K562 (cell line): ENCODE data around the gene INSL4. TPM values are rescaled to one million over a fixed set of nuclear protein-coding genes. Genes with fewer than 3 reads are reported as not detected.

ENCODE experiments used
- ATAC-seq: fragments of 200-7000 bp; cut with Tn5 transposase; 3 replicates; pipeline ENCODE4 v1.9.1; 2020; ENCODE audit warnings: moderate library complexity
- BruUV-seq: library from RNA; stranded (reverse); fragments of 400-500 nt; replicated peaks from 2 replicates; lab custom pipeline; 2021; lab: Mats Ljungman, UMichigan
- CTCF ChIA-PET: fragments of 300-600 bp; formaldehyde crosslinking; extraction: SDS; loops from one replicate; lab custom pipeline; 2021; ENCODE audit warnings: low intra/inter-chr PET ratio; lab: Yijun Ruan, JAX
- POLR2A ChIA-PET: fragments of 300-600, 350-650 bp; sonication (Branson Sonifier 250); formaldehyde crosslinking; extraction: SDS; loops from one replicate; lab custom pipeline; 2021; ENCODE audit warnings: antibody characterized with exemption, inconsistent platforms; lab: Yijun Ruan, JAX
- DNase-seq, 4 experiments: peaks; one replicate each; pipeline versions ENCODE4 v3.0.0 to v3.0.0-alpha.2; 2011 to 2018; ENCODE audit warnings: low spot score in 3 of 4, mixed read lengths in 3 of 4; ENCODE audit errors: extremely low read depth in 1 of 4
- FAIRE-seq: peaks from 2 replicates; lab custom pipeline; 2011; peaks lifted over from hg19 to GRCh38; lab: Jason Lieb, UNC
- H2AFZ ChIP-seq: 2 replicates; pipeline ENCODE4 v1.6.0; 2011; ENCODE audit warnings: low read depth, low read length, control low read depth, inconsistent platforms
- H3K27ac ChIP-seq: fragments of 200-600 bp; 3 replicates; pipeline ENCODE4 v1.8.0; 2011; ENCODE audit warnings: low read depth, mild to moderate bottlenecking, control low read depth, inconsistent platforms, low read length, moderate library complexity, mixed read lengths; ENCODE audit errors: extremely low read depth
- H3K27me3 ChIP-seq, 2 experiments: fragments of 300-600 bp in 1 of 2; 2 replicates in 1 of 2; 3 replicates in 1 of 2; pipeline versions ENCODE4 v1.6.0 to v1.8.0; 2011; ENCODE audit warnings: inconsistent platforms in 2 of 2, low read length in 2 of 2, mild to moderate bottlenecking in 1 of 2, mixed read lengths in 1 of 2, moderate library complexity in 1 of 2; ENCODE audit not compliant: control insufficient read depth in 2 of 2, insufficient read depth in 2 of 2
- H3K36me3 ChIP-seq: fragments of 300-600 bp; 3 replicates; pipeline ENCODE4 v1.8.0; 2011; ENCODE audit warnings: mild to moderate bottlenecking, low read length, inconsistent platforms; ENCODE audit not compliant: control insufficient read depth, insufficient read depth
- H3K4me1 ChIP-seq, 2 experiments: fragments of 200-600 bp in 1 of 2; replicated peaks in 1 of 2; 2 replicates in 1 of 2; 3 replicates in 1 of 2; pipeline versions ENCODE4 v1.5.1 to v1.8.0; 2011; ENCODE audit warnings: inconsistent platforms in 2 of 2, low read length in 2 of 2, mild to moderate bottlenecking in 1 of 2, mixed read lengths in 1 of 2, moderate library complexity in 1 of 2; ENCODE audit not compliant: control insufficient read depth in 2 of 2, insufficient read depth in 2 of 2
- H3K4me2 ChIP-seq: 2 replicates; pipeline ENCODE4 v1.6.1; 2011; ENCODE audit warnings: low read length, control low read depth, inconsistent platforms, mixed read lengths; ENCODE audit not compliant: insufficient read depth
- H3K4me3 ChIP-seq: fragments of 200-600 bp; sonication (generic), shearing (Covaris generic); 2 replicates; pipeline ENCODE4 v1.5.1; 2016; ENCODE audit warnings: control low read depth, inconsistent platforms
- H3K79me2 ChIP-seq: fragments of 200-600 bp; 3 replicates; pipeline ENCODE4 v1.8.0; 2011; ENCODE audit warnings: low read length, inconsistent platforms; ENCODE audit not compliant: control insufficient read depth, insufficient read depth
- H3K9ac ChIP-seq, 2 experiments: 2 replicates each; pipeline versions ENCODE4 v1.6.0 to v1.6.1; 2011; ENCODE audit warnings: low read depth in 2 of 2, low read length in 2 of 2, control low read depth in 1 of 2, inconsistent platforms in 1 of 2, mild to moderate bottlenecking in 1 of 2, mixed read lengths in 1 of 2; ENCODE audit not compliant: insufficient read depth in 1 of 2
- H3K9me1 ChIP-seq: one replicate; pipeline ENCODE4 v1.6.0; 2011; ENCODE audit warnings: inconsistent platforms, mild to moderate bottlenecking, low read length, moderate library complexity; ENCODE audit not compliant: control insufficient read depth, insufficient read depth
- H3K9me3 ChIP-seq: replicated peaks from 2 replicates; pipeline ENCODE4 v1.5.1; 2011; ENCODE audit warnings: low read depth, low read length, inconsistent platforms; ENCODE audit not compliant: control insufficient read depth, insufficient read depth
- H4K20me1 ChIP-seq: replicated peaks from 2 replicates; pipeline ENCODE4 v1.6.1; 2011; ENCODE audit warnings: low read length, inconsistent platforms, mixed read lengths; ENCODE audit not compliant: control insufficient read depth, insufficient read depth
- CTCF ChIP-seq, 3 experiments: IDR thresholded peaks in 2 of 3; conservative IDR thresholded peaks in 1 of 3; 2 replicates each; pipeline ENCODE4 v1.5.1; 2011 to 2012; ENCODE audit warnings: low read length in 3 of 3, mild to moderate bottlenecking in 3 of 3, control low read depth in 2 of 3, improper control_type of control experiment in 1 of 3, inconsistent platforms in 1 of 3, low read depth in 1 of 3, mixed read lengths in 1 of 3, moderate library complexity in 1 of 3; ENCODE audit not compliant: insufficient read depth in 2 of 3
- ETV1 ChIP-seq: fragments of 450-650 bp; conservative IDR thresholded peaks from 2 replicates; pipeline ENCODE4 v1.6.1; 2016; ENCODE audit warnings: missing genetic modification characterization, control low read depth, low read depth, missing compliant biosample characterization
- GATA2 ChIP-seq: sonication (generic); formaldehyde crosslinking; IDR thresholded peaks from 2 replicates; pipeline ENCODE4 v1.4.0; 2020; ENCODE audit warnings: mild to moderate bottlenecking, missing genetic modification reagents
- NFATC3 ChIP-seq: fragments of 450-650 bp; IDR thresholded peaks from 2 replicates; pipeline ENCODE4 v1.6.1; 2017; ENCODE audit warnings: mild to moderate bottlenecking
- RAD21 ChIP-seq, 2 experiments: fragments of 250-450 bp in 1 of 2; fragments of 450-650 bp in 1 of 2; sonication (Bioruptor Pico) in 1 of 2; formaldehyde crosslinking in 1 of 2; IDR thresholded peaks in 1 of 2; conservative IDR thresholded peaks in 1 of 2; 2 replicates each; pipeline versions ENCODE4 v1.4.0 to v1.8.0; 2020 to 2022; ENCODE audit warnings: mild to moderate bottlenecking in 2 of 2, moderate library complexity in 1 of 2
- RCOR1 ChIP-seq, 2 experiments: IDR thresholded peaks; 2 replicates each; pipeline ENCODE4 v1.6.1; 2012; ENCODE audit warnings: low read depth in 2 of 2, low read length in 2 of 2, borderline replicate concordance in 1 of 2, improper control_type of control experiment in 1 of 2
- REST ChIP-seq, 2 experiments: fragments of 450-650 bp; formaldehyde crosslinking in 1 of 2; IDR thresholded peaks; 2 replicates each; pipeline versions ENCODE4 v1.4.0 to v1.6.1; 2014 to 2020; ENCODE audit warnings: mild to moderate bottlenecking in 2 of 2, borderline replicate concordance in 1 of 2, low read depth in 1 of 2
- SMC3 ChIP-seq: conservative IDR thresholded peaks from 2 replicates; pipeline ENCODE4 v1.6.1; 2011; ENCODE audit warnings: low read depth, low read length, improper control_type of control experiment; ENCODE audit not compliant: insufficient read depth
- TCFL5 ChIP-seq: fragments of 250-450 bp; sonication (Bioruptor Pico); conservative IDR thresholded peaks from 2 replicates; pipeline ENCODE4 v1.6.1; 2021; ENCODE audit warnings: mild to moderate bottlenecking, moderate library complexity, matching md5 sums
- WGBS: fragments of 100-300 bp; shearing (Covaris generic); methylation state at CpG from one replicate; pipeline ENCODE4 v1.1.6; 2016; ENCODE audit warnings: low coverage, mixed read lengths; ENCODE audit not compliant: insufficient coverage; ENCODE audit errors: missing lambda C conversion rate; 5-methylcytosine and 5-hydroxymethylcytosine counted together
- in situ Hi-C: fragments of 300-500 bp; cut with MboI; formaldehyde crosslinking; loops from 4 replicates; pipeline ENCODE4 v1.15.0; 2018; ENCODE audit warnings: inconsistent platforms, mixed read lengths
- intact Hi-C: fragments of 100-400 bp; cut with micrococcal nuclease; formaldehyde crosslinking; loops from 2 replicates; pipeline ENCODE4 v1.14.2; 2022
- polyA plus RNA-seq, 8 experiments: library from polyadenylated mRNA; depleted of rRNA in 4 of 8; stranded (reverse) in 5 of 8; unstranded in 3 of 8; fragments of >200 nt; fragmentation: Nextera tagmentation in 2 of 8; fragmentation: Illumina TruSeq in 1 of 8; extraction: Ambion mirVana in 2 of 8; extraction: Trizol in 1 of 8; gene quantifications; 2 replicates each; pipeline versions ENCODE4 v1.2.1 to v1.2.3, GENCODE V29; 2011 to 2014; ENCODE audit warnings: inconsistent platforms in 1 of 8, missing spikeins in 1 of 8
- total RNA-seq, 7 experiments: library from RNA; depleted of rRNA in 6 of 7; stranded (reverse); fragments of >200 nt in 6 of 7; fragmentation: Illumina TruSeq in 2 of 7; extraction: Trizol in 2 of 7; gene quantifications; 2 replicates each; pipeline versions ENCODE4 v1.2.1 to v1.2.3, GENCODE V29; 2011 to 2021; ENCODE audit warnings: low replicate concordance in 1 of 7

INSL4 gene
- total and polyA plus RNA-seq, 9 of the 15 experiments (the other 6 are each of a cell fraction or from before 2014, with no cell fraction given), result not detected

DNA sequence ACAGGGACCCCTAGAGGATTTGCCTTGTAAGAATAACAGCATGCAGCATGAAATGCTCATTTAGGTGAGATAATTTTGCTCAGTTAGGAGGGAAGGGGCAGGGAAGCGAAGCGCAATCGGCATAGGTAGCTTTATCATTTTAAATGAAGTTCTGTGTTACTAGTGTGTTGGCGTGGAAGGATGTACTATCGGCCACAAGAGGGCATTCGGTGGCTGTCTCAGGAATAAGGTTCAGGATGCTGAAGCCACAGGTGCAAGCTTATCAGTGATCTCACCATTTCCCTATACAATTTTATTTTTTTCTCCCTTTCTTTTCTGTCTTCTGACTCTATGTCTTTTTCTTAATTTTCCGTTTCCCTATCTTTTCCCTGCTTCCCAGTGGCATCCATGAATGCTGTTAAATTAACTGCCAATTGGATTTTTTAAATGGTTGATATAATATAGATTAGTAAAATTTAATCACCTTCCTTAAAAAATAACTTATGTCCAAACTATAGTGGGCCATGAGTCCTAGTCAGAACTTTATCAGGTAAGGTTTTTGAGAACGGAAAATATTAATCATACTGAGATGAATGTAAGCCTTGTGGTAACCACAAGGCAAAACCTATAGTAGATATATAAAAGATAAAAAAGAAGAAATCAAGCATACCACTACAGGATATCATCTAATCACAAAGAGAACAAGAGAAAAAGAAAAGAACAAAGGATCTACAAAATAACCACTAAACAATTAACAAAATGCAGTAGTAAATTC is 44.6 kb upstream of the INSL4 start:
- ATAC-seq (peak; percentile 83), FAIRE-seq (peak; percentile 74), DNase-seq (peak; percentile 35 to 47 (median 41))
- ChIA-PET POLR2A (no interaction called here), CTCF (interaction anchor here (1.3 to 1.7 kb wide), 3 partner anchors 238 to 414 kb away, joined by 3 to 6 read pairs (median 4); no protein-coding TSS in a partner anchor)
- Histone ChIP-seq H3K27me3 (no peaks in the 10 kb centered on the region), H3K36me3 (no peaks in the 10 kb centered on the region), H3K9me3 (no peaks in the 10 kb centered on the region), H4K20me1 (no peaks in the 10 kb centered on the region), H3K9me1 (no peaks in the 10 kb centered on the region), H3K4me1 (peaks cover 0 to 5% of the 10 kb centered on the region in 2 experiments; a peak in 2 of 5 replicates), H3K79me2 (no peaks in the 10 kb centered on the region), H3K4me2 (no peak overlapping the region), H3K9ac (no peak overlapping the region), H3K27ac (no peak overlapping the region), H3K4me3 (no peak overlapping the region), H2AFZ (0 out of 2 replicates have a peak overlapping the region, but pooled peaks have one; percentile 31)
- intact Hi-C loops, result loop anchor here (1.0 to 10.0 kb wide), 5 partner anchors 77 to 432 kb away; no protein-coding TSS in a partner anchor
- in situ Hi-C loops, result loop anchor here (25.0 kb wide), 1 partner anchor 401 kb away; no protein-coding TSS in a partner anchor
- WGBS, result 13% methylated on average over 8 of the region's 8 CpGs
- BruUV-seq, result no TSS peak
- no peak for TF ChIP-seq TCFL5 (CRISPR knock-in tag)
- TF ChIP-seq SMC3, result peak; percentile 54
- TF ChIP-seq RAD21 (CRISPR knock-in tag; conservative IDR thresholded peaks at IDR 0.05 in 1 of 2, IDR thresholded peaks at IDR 0.05 in 1 of 2), result peak; percentile 60 to 70
- no peak for TF ChIP-seq NFATC3
- peak; percentile 54 to 65 (median 65) for TF ChIP-seq CTCF (IDR thresholded peaks at IDR 0.05 in 2 of 3, conservative IDR thresholded peaks at IDR 0.05 in 1 of 3; ENCODE audit: insufficient read depth in 2 of 3, low read depth in 1 of 3, low read length in 3 of 3)
- 0 out of 4 replicates have a peak, but pooled peaks of 1 of the 2 experiments have one; percentile 33 for TF ChIP-seq RCOR1 (IDR thresholded peaks at IDR 0.05; ENCODE audit: borderline replicate concordance in 1 of 2, low read depth in 2 of 2, low read length in 2 of 2)
- TF ChIP-seq ETV1 (tag), result 0 out of 2 replicates have a peak, but pooled peaks have one; percentile 18
- TF ChIP-seq REST (IDR thresholded peaks at IDR 0.05; ENCODE audit: borderline replicate concordance), result peak; percentile 55; the same call in 1 of the 2 replicates
- TF ChIP-seq REST (CRISPR knock-in tag; IDR thresholded peaks at IDR 0.05; ENCODE audit: low read depth), result no peak
- 0 out of 2 replicates have a peak, but pooled peaks have one; percentile 12 for TF ChIP-seq GATA2
